ENCODE data around the gene SYNGR4.

The SYNGR4 gene

DNA sequence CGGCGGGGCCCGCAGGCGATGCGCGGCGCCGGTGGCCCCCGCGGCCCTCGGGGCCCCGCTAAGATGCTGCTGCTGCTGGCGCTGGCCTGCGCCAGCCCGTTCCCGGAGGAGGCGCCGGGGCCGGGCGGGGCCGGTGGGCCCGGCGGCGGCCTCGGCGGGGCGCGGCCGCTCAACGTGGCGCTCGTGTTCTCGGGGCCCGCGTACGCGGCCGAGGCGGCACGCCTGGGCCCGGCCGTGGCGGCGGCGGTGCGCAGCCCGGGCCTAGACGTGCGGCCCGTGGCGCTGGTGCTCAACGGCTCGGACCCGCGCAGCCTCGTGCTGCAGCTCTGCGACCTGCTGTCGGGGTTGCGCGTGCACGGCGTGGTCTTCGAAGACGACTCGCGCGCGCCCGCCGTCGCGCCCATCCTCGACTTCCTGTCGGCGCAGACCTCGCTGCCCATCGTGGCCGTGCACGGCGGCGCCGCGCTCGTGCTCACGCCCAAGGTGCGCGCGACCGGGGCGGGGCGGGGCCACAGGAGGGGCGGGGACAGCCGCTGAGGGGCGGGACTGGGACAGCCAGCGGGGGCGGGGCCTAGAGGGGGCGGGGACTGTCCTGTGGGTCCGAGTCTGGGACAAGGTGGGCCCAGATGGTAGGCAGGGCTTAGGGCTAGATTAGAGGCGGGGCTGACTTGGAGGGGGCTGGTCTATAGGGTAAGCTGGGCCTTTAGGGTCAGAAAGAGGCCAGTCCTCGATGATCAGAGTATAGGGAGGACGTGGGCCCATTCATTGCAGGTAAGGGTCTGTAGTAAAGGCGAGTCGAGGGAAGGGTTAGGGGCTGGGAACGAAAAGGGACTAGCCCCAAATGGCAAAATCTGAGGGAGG lies 34.4 kb downstream of the SYNGR4 start:
- Histone ChIP-seq H4K20me1 (ENCODE audit: insufficient read depth, low read length) (no peaks in the 10 kb centered on the region), H3K4me3 (ENCODE audit: low read depth in 1 of 2, low read length in 2 of 2) (no peak overlapping the region), H3K9ac (ENCODE audit: low read depth, low read length) (no peak overlapping the region), H3K79me2 (ENCODE audit: insufficient read depth, low read length) (no peaks in the 10 kb centered on the region), H3K27ac (ENCODE audit: low read length) (no peak overlapping the region), H3K4me1 (ENCODE audit: insufficient read depth, low read length) (0 out of 2 replicates have a peak, but pooled peaks cover 4% of the 10 kb centered on the region), H3K4me2 (ENCODE audit: insufficient read depth, low read length) (no peak overlapping the region), H3K9me3 (ENCODE audit: insufficient read depth, low read length, severe bottlenecking) (no peaks in the 10 kb centered on the region), H2AFZ (ENCODE audit: low read depth, low read length) (no peak overlapping the region), H3K36me3 (ENCODE audit: insufficient read depth, low read length) (no peaks in the 10 kb centered on the region), H3K27me3 (ENCODE audit: insufficient read depth, low read length, poor library complexity) (peaks cover 38% of the 10 kb centered on the region)
- no peak for ATAC-seq (ENCODE audit: insufficient read depth, low read depth)
- no peak for DNase-seq
- no peak for TF ChIP-seq EZH2 (IDR thresholded peaks at IDR 0.05; ENCODE audit: borderline replicate concordance, low read depth, low read length, severe bottlenecking)
- TF ChIP-seq CTCF (IDR thresholded peaks at IDR 0.05; ENCODE audit: borderline replicate concordance, extremely low read depth, low read length, poor library complexity, severe bottlenecking): no peak

DNA sequence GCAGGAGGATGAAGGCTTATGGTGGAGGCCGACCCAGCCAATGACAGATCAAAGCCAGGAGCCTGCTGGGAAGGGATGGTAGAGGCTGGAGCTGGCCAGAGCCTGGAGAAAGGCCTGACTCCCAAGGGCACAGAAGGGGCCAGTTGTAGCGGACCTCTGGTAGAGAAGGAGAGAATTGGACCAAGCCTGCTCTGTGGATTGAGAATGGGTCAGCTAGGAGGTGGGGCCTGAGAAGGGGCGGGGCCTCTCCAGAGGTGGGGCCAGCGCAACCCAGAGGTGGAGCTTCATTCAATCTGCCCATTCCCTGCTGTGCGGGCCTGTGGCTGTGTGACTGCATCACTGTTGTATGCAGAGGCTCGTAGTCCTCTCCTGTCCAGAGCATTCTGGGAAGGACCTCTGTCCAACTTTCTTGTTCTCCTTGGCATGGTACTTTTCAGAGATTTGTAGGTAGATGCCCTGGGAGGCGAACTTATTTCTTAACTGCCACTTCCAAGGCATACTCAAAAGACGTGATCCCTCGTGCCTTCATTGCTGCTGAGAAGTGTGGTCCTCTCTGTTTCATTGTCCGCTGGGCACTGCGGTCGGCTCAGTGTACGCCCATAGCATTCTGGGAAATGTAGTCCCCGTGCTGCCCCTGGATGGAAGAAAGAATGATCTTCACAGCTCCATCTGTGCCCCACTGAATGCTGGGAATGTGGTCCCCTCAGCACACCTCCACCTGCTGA lies 36.0 kb downstream of the SYNGR4 start:
- H3K79me2 ChIP-seq (ENCODE audit: insufficient read depth, low read length): no peaks in the 10 kb centered on the region
- no peak overlapping the region for H3K4me2 ChIP-seq (ENCODE audit: insufficient read depth, low read length)
- no peak for TF ChIP-seq CTCF (IDR thresholded peaks at IDR 0.05; ENCODE audit: borderline replicate concordance, extremely low read depth, low read length, poor library complexity, severe bottlenecking)
- no peak for TF ChIP-seq EZH2 (IDR thresholded peaks at IDR 0.05; ENCODE audit: borderline replicate concordance, low read depth, low read length, severe bottlenecking)
- H3K27me3 ChIP-seq (ENCODE audit: insufficient read depth, low read length, poor library complexity): peaks cover 23% of the 10 kb centered on the region
- no peaks in the 10 kb centered on the region for H3K36me3 ChIP-seq (ENCODE audit: insufficient read depth, low read length)
- ATAC-seq (ENCODE audit: insufficient read depth, low read depth): peak; percentile 34; the same call in 1 of the 3 replicates
- H3K9ac ChIP-seq (ENCODE audit: low read depth, low read length): no peak overlapping the region
- H3K4me3 ChIP-seq (ENCODE audit: low read depth in 1 of 2, low read length in 2 of 2): no peak overlapping the region
- H3K27ac ChIP-seq (ENCODE audit: low read length): no peak overlapping the region
- no peak overlapping the region for H2AFZ ChIP-seq (ENCODE audit: low read depth, low read length)
- H3K9me3 ChIP-seq (ENCODE audit: insufficient read depth, low read length, severe bottlenecking): no peaks in the 10 kb centered on the region
- no peaks in the 10 kb centered on the region for H4K20me1 ChIP-seq (ENCODE audit: insufficient read depth, low read length)
- no peaks in the 10 kb centered on the region for H3K4me1 ChIP-seq (ENCODE audit: insufficient read depth, low read length)
- DNase-seq: no peak

- H3K79me2 ChIP-seq (ENCODE audit: insufficient read depth, low read length): no peaks in the 10 kb centered on the region
- no peak overlapping the region for H3K4me2 ChIP-seq (ENCODE audit: insufficient read depth, low read length)
- no peaks in the 10 kb centered on the region for H3K9me3 ChIP-seq (ENCODE audit: insufficient read depth, low read length, severe bottlenecking)
- no peak overlapping the region for H3K27ac ChIP-seq (ENCODE audit: low read length)
- no peak overlapping the region for H2AFZ ChIP-seq (ENCODE audit: low read depth, low read length)
- H3K36me3 ChIP-seq (ENCODE audit: insufficient read depth, low read length): no peaks in the 10 kb centered on the region
- no peaks in the 10 kb centered on the region for H3K4me1 ChIP-seq (ENCODE audit: insufficient read depth, low read length)
- DNase-seq (no peak), ATAC-seq (ENCODE audit: insufficient read depth, low read depth) (no peak)
- H3K27me3 ChIP-seq (ENCODE audit: insufficient read depth, low read length, poor library complexity): peaks cover 12% of the 10 kb centered on the region
- TF ChIP-seq CTCF (IDR thresholded peaks at IDR 0.05; ENCODE audit: borderline replicate concordance, extremely low read depth, low read length, poor library complexity, severe bottlenecking) (no peak), EZH2 (IDR thresholded peaks at IDR 0.05; ENCODE audit: borderline replicate concordance, low read depth, low read length, severe bottlenecking) (no peak)
- no peak overlapping the region for H3K4me3 ChIP-seq (ENCODE audit: low read depth in 1 of 2, low read length in 2 of 2)
- H3K9ac ChIP-seq (ENCODE audit: low read depth, low read length): no peak overlapping the region
- H4K20me1 ChIP-seq (ENCODE audit: insufficient read depth, low read length): no peaks in the 10 kb centered on the region
These were observed 37.1 kb downstream of the SYNGR4 start for GRCh38 chr19:48401287-48401686.

Measured in DND-41 (cell line).